Glomerular visceral epithelial cell (primary cell): ENCODE data around the gene NNAT.
A peak's percentile ranks its signal among the peaks of the same experiment; 100 is the strongest.

Experiments used
- DNase-seq: peaks from one replicate; pipeline ENCODE4 v3.0.0-alpha.2; 2016; ENCODE audit errors: extremely low spot score

The NNAT gene

GRCh38 chr20:37502654-37503053 lies 18.4 kb upstream of the NNAT start:
- no peak for DNase-seq

GRCh38 chr20:37503256-37503927 lies 17.7 kb upstream of the NNAT start:
- no peak for DNase-seq

- DNase-seq, result no peak
Measured at GRCh38 chr20:37504404-37505096, 16.5 kb upstream of the NNAT start.

- no peak for DNase-seq
Measured at GRCh38 chr20:37505263-37506151, 15.5 kb upstream of the NNAT start.

GRCh38 chr20:37506152-37506725 lies 14.8 kb upstream of the NNAT start:
- DNase-seq, result no peak

GRCh38 chr20:37510226-37510625 lies 10.8 kb upstream of the NNAT start:
- no peak for DNase-seq

GRCh38 chr20:37511610-37512275 lies 9.3 kb upstream of the NNAT start:
- peak; percentile 41 for DNase-seq

- DNase-seq, result no peak
Measured at GRCh38 chr20:37513779-37514359, 7.2 kb upstream of the NNAT start.

- no peak for DNase-seq
Measured at GRCh38 chr20:37515876-37516275, 5.2 kb upstream of the NNAT start.

GRCh38 chr20:37516811-37517750 lies 4.0 kb upstream of the NNAT start:
- no peak for DNase-seq

GRCh38 chr20:37518059-37518458 lies 3.0 kb upstream of the NNAT start:
- DNase-seq, result no peak

GRCh38 chr20:37518606-37519507 lies 2.2 kb upstream of the NNAT start:
- DNase-seq, result no peak

GRCh38 chr20:37519508-37520418 lies 1.3 kb upstream of the NNAT start:
- no peak for DNase-seq

GRCh38 chr20:37520419-37520955 lies 563 bp upstream of the NNAT start:
- no peak for DNase-seq

GRCh38 chr20:37522260-37523011 lies 1.4 kb downstream of the NNAT start:
- DNase-seq, result no peak

- no peak for DNase-seq
Measured at GRCh38 chr20:37523012-37523391, 2.0 kb downstream of the NNAT start.
